A549 treated with DMSO at 1 μM for 4 hours (cell line): ENCODE measurements around the gene RNF113A. TPM values are rescaled to one million over a fixed set of nuclear protein-coding genes. Genes with fewer than 3 reads are reported as not detected.

Experiments
- total RNA-seq: library from RNA; stranded (reverse); fragments of 200-300 nt; extraction: Qiagen RNA extraction; gene quantifications from 5 replicates; pipeline ENCODE4 v1.2.3, GENCODE V29; 2022; ENCODE audit warnings: low read depth

RNF113A gene
- 27.9 to 31.5 TPM (median 30.4 TPM) in 5 replicates for total RNA-seq

DNA sequence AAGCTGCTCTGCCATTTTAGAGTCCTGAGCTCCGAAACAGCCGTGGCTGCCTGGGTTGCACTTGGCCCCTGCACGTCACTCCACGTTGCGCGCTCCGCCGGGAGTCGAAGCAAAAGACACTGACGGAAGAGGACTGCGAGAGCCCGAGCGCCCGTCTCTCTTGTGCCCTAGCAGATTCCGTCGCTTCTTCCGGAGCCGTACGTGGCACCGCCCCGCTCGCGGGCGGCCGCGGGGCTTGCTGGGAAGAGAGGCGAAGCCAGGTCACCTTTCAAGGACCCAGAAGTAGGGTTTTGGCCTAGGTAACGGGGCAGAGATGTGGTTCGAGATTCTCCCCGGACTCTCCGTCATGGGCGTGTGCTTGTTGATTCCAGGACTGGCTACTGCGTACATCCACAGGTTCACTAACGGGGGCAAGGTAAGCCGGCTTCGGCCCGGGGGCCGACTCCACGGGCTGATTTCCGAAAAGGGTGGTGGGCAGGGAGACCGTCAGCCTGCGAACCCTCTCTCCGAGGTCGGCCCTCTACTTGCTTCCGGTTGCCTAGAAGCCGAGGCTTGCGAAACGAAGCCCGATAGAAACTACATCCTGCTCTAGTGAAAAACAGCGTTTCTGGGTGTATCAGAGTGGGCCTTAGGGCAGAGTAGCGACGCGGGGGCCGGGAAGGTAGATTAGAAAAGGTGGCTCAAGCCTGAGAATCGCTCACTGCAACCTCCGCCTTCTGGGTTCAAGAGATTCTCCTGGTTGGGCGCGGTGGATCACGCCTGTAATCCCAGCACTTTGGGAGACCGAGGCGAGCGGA is at the start of gene RNF113A, which contains the start of gene NDUFA1:
Gene RNF113A (minus strand): TSS at position 135 of the 797 bp plus-strand sequence. CDS start 120 bp downstream, at position 15.
Gene NDUFA1 (plus strand): TSS at position 234 of the 797 bp plus-strand sequence. CDS start 80 bp downstream, at position 314.

DNA sequence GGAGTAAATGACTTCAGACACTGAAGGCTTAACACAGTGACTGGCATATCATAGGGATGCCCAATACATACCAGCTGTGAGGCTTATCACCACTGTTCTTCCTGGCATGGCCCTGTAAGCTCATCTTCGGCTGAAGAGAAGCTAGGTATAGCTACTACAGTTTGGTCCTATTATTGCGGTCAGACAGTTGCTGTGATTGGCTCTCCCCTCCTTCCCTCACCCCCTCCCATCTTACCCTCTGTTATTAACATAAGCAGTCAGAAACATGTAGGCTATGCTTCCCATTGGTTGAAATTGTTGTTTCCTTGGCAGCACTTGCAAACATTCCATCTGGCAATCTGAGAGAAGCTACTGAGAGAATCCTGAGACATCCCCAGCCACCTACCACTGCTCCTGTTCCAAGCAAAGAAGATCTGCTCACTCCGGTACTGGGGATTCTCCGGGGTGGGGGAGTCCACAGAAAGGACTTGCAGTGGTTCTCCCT is 24.4 kb upstream of the RNF113A start, which contains the start of gene AKAP14:
Gene AKAP14 (plus strand): TSS at position 51 of the 484 bp plus-strand sequence. CDS start 7,331 bp downstream, outside the sequence.

DNA sequence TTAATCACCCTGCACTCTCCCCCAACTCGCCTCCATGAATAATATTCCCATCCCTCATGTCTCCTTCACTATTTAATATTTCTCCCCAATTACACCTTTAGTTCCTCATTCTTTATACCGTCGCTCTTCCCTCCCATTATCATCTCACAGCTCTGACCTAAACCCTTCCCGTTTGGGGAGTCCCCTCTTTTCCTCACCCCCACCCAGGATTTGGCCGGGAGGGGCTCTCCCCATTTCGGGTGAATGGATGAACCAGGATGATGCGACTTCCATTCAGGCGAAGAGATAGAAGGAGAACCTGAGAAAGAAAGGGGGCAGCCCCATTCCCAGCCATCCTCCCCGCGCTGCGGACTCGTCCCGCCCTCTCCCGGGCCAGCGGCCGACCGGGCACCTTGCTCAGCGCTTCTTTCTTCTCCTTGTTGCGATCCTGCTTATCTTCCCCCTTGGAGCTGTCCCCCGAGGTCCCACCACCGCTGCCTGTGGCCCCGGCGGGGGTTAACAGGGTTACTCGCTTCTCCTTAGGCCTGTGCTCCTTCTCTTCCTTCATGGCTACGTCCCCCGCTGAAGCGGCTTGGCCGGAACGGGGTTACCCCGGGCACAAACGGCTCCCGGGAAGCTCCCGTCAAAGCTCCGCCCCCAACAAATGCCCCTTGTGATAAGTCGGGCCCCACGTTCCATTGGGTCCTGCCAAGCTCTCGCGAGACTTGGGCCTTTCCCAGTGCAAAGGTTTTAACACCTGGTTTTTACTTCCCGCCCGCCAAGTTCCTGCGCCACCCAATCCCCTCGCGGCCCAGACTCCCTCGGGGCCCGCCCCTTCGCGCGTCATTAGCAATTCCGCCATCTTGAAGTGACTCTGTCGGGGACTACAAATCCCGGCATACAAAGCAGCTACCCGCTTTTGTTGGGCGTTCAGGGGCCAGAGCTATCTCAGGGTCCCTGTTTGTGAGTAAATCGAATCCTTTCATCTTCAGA is 18.9 kb downstream of the RNF113A start, which contains the start of gene UPF3B:
Gene UPF3B (minus strand): TSS at position 582 of the 972 bp plus-strand sequence. CDS start 35 bp downstream, at position 547.

Other genes with a start within 250 kb of the RNF113A start
- 9.6 to 12.2 TPM (median 10.4 TPM) in 5 replicates for gene SEPTIN6, start 178.6 kb downstream of the RNF113A start, total RNA-seq
- gene SOWAHD, start 113.1 kb downstream of the RNF113A start, total RNA-seq = 0.09 to 0.14 TPM (median 0.10 TPM) in 4 of 5 replicates, not detected in the other
- gene RPL39, start 80.1 kb downstream of the RNF113A start, total RNA-seq = 3,241 to 5,158 TPM (median 3,698 TPM) in 5 replicates
- gene UPF3B, start 18.8 kb downstream of the RNF113A start, total RNA-seq = 19.3 to 22.4 TPM (median 20.9 TPM) in 5 replicates
- 226 to 314 TPM (median 239 TPM) in 5 replicates for gene NDUFA1, start 99 bp upstream of the RNF113A start, total RNA-seq
- not detected in 5 replicates for gene AKAP14, start 24.2 kb upstream of the RNF113A start, total RNA-seq
- gene NKAP, start 72.0 kb upstream of the RNF113A start, total RNA-seq = 5.8 to 9.5 TPM (median 8.0 TPM) in 5 replicates
- not detected in 5 replicates for gene RHOXF2B, start 206.0 kb upstream of the RNF113A start, total RNA-seq
- gene RHOXF1, start 244.2 kb upstream of the RNF113A start, total RNA-seq = 0.12 TPM in 1 of 5 replicates, not detected in the others